Measurements from ENCODE around the gene CNNM2.
"Not testable (repeated sequence)": the region's sequence is repeated elsewhere in the genome, so short reads cannot be mapped to it uniquely, and the experiment has no call there.

Gene CNNM2

GRCh38 chr10:102998399-102998907 lies 80.4 kb downstream of the CNNM2 start:
- Histone ChIP-seq H3K4me3 (ENCODE audit: low read depth in 1 of 2, low read length in 1 of 2) (no peak overlapping the region), H3K4me1 (ENCODE audit: control insufficient read depth in 1 of 2, insufficient read depth in 1 of 2, low read depth in 1 of 2, low read length in 1 of 2) (no peaks in the 10 kb centered on the region), H3K27me3 (no peaks in the 10 kb centered on the region), H3K9me3 (no peaks in the 10 kb centered on the region), H3K36me3 (no peaks in the 10 kb centered on the region), H3K27ac (no peak overlapping the region)
- TF ChIP-seq, protein P1, sequence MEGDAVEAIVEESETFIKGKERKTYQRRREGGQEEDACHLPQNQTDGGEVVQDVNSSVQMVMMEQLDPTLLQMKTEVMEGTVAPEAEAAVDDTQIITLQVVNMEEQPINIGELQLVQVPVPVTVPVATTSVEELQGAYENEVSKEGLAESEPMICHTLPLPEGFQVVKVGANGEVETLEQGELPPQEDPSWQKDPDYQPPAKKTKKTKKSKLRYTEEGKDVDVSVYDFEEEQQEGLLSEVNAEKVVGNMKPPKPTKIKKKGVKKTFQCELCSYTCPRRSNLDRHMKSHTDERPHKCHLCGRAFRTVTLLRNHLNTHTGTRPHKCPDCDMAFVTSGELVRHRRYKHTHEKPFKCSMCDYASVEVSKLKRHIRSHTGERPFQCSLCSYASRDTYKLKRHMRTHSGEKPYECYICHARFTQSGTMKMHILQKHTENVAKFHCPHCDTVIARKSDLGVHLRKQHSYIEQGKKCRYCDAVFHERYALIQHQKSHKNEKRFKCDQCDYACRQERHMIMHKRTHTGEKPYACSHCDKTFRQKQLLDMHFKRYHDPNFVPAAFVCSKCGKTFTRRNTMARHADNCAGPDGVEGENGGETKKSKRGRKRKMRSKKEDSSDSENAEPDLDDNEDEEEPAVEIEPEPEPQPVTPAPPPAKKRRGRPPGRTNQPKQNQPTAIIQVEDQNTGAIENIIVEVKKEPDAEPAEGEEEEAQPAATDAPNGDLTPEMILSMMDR (IDR thresholded peaks at IDR 0.05): no peak

- H3K9me3 ChIP-seq; H3K4me3 ChIP-seq (ENCODE audit: low read depth in 1 of 2, low read length in 1 of 2); H3K27ac ChIP-seq; H3K4me1 ChIP-seq (ENCODE audit: control insufficient read depth in 1 of 2, insufficient read depth in 1 of 2, low read depth in 1 of 2, low read length in 1 of 2); H3K36me3 ChIP-seq; H3K27me3 ChIP-seq: not testable (repeated sequence)
These were observed 82.0 kb downstream of the CNNM2 start for GRCh38 chr10:103000050-103000449.

DNA sequence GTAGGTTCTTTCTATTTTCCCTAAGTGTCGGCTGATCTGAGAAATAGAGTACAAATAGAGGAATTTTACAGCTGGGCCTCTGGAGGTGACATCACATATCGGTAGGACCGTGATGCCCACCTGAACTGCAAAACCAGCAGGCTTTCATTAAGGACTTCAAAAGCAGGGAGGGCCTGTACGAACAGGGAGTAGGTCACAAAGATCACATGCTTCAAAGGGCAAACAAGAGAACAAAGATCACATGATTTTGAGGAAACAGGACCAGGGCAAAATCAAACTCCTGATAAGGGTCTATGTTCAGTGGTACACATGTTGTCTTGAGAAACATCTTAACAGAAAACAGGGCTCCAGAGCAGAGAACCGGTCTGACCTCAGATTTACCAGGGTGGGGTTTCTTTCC lies 88.9 kb downstream of the CNNM2 start:
- TF ChIP-seq, protein P1 (IDR thresholded peaks at IDR 0.05): no peak
- Histone ChIP-seq H3K4me1 (ENCODE audit: control insufficient read depth in 1 of 2, insufficient read depth in 1 of 2, low read depth in 1 of 2, low read length in 1 of 2) (no peaks in the 10 kb centered on the region), H3K27me3 (no peaks in the 10 kb centered on the region), H3K9me3 (no peaks in the 10 kb centered on the region), H3K36me3 (no peaks in the 10 kb centered on the region), H3K27ac (no peak overlapping the region), H3K4me3 (ENCODE audit: low read depth in 1 of 2, low read length in 1 of 2) (no peak overlapping the region)

- TF ChIP-seq, protein P1 (IDR thresholded peaks at IDR 0.05): no peak
- H3K27me3 ChIP-seq: no peaks in the 10 kb centered on the region
- H3K27ac ChIP-seq: no peak overlapping the region
These were observed 95.3 kb downstream of the CNNM2 start for GRCh38 chr10:103013416-103013815.

GRCh38 chr10:103019425-103019824 lies 101.3 kb downstream of the CNNM2 start:
- H3K36me3 ChIP-seq: no peaks in the 10 kb centered on the region
- TF ChIP-seq, protein P1 (IDR thresholded peaks at IDR 0.05): no peak
- peaks cover 5 to 7% of the 10 kb centered on the region in 2 experiments for H3K4me1 ChIP-seq (ENCODE audit: control insufficient read depth in 1 of 2, insufficient read depth in 1 of 2, low read depth in 1 of 2, low read length in 1 of 2)
- H3K27ac ChIP-seq: no peak overlapping the region
- no peaks in the 10 kb centered on the region for H3K27me3 ChIP-seq
- no peak overlapping the region for H3K4me3 ChIP-seq (ENCODE audit: low read depth in 1 of 2, low read length in 1 of 2)
- no peaks in the 10 kb centered on the region for H3K9me3 ChIP-seq

More at GRCh38 chr10:103013416-103013815, 95.3 kb downstream of the CNNM2 start:
- Histone ChIP-seq H3K36me3 (no peaks in the 10 kb centered on the region), H3K4me1 (ENCODE audit: control insufficient read depth in 1 of 2, insufficient read depth in 1 of 2, low read depth in 1 of 2, low read length in 1 of 2) (peaks cover 5 to 7% of the 10 kb centered on the region in 2 experiments), H3K4me3 (ENCODE audit: low read depth in 1 of 2, low read length in 1 of 2) (no peak overlapping the region), H3K9me3 (no peaks in the 10 kb centered on the region)

- Histone ChIP-seq H3K9me3 (no peaks in the 10 kb centered on the region), H3K27ac (no peak overlapping the region), H3K27me3 (no peaks in the 10 kb centered on the region), H3K4me3 (ENCODE audit: low read depth in 1 of 2, low read length in 1 of 2) (no peak overlapping the region), H3K36me3 (no peaks in the 10 kb centered on the region), H3K4me1 (ENCODE audit: control insufficient read depth in 1 of 2, insufficient read depth in 1 of 2, low read depth in 1 of 2, low read length in 1 of 2) (peaks cover 10% of the 10 kb centered on the region in 2 experiments)
- TF ChIP-seq, protein P1 (IDR thresholded peaks at IDR 0.05): no peak
These were observed 103.2 kb downstream of the CNNM2 start for GRCh38 chr10:103021150-103021899.

All from neutrophil (primary cell).